Ectodermal cell (in vitro differentiated cells): Measurements from ENCODE around the gene FGF14.
"Not testable (repeated sequence)": the region's sequence is repeated elsewhere in the genome, so short reads cannot be mapped to it uniquely, and the experiment has no call there.

Experiments
- H3K27ac ChIP-seq: 2 replicates; pipeline ENCODE4 v1.7.0; 2013; ENCODE audit warnings: mild to moderate bottlenecking, low read depth, low read length; ENCODE audit not compliant: insufficient read depth, poor library complexity, severe bottlenecking
- H3K27me3 ChIP-seq: 2 replicates; pipeline ENCODE4 v1.7.0; 2013; ENCODE audit warnings: mild to moderate bottlenecking, low read length; ENCODE audit not compliant: insufficient read depth, control insufficient read depth, poor library complexity, severe bottlenecking
- H3K36me3 ChIP-seq: one replicate; pipeline ENCODE4 v1.7.0; 2013; ENCODE audit warnings: low read length; ENCODE audit not compliant: control insufficient read depth, insufficient read depth
- H3K4me1 ChIP-seq: one replicate; pipeline ENCODE4 v1.7.0; 2013; ENCODE audit warnings: low read length; ENCODE audit not compliant: control insufficient read depth, insufficient read depth
- H3K4me3 ChIP-seq: 2 replicates; pipeline ENCODE4 v1.7.0; 2013; ENCODE audit warnings: low read depth, low read length, control low read depth; ENCODE audit not compliant: insufficient read depth
- H3K9me3 ChIP-seq: 2 replicates; pipeline ENCODE4 v1.7.0; 2013; ENCODE audit warnings: mild to moderate bottlenecking, low read length, moderate library complexity; ENCODE audit not compliant: control insufficient read depth
- WGBS, 2 experiments: methylation state at CpG; one replicate each; pipeline ENCODE4 v1.1.7; 2013; ENCODE audit warnings: missing lambda C conversion rate in 2 of 2; 5-methylcytosine and 5-hydroxymethylcytosine counted together

Gene FGF14

DNA sequence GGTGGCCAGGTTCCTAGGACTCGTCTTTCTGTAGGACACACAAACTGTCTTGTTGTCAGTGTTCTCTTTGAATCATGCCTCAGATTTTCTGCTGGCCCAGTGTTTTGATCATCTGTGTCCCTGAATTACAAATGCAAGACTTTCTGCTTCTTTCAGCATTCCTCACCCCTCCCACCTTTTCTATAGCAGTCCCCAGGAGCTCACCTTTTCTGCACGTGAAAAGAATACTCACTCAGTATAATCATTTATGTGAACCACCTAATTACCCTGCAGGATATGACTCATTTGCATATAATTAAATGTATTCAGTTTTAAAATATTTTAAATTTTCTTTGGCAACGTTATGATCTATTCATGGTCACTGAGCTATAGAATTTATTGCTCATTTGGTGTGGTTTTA is 560.1 kb downstream of the FGF14 start:
- H3K27ac ChIP-seq, result no peak overlapping the region
- WGBS, 2 experiments, result 32 to 34% methylated on average over 3 of the region's 3 CpGs
- H3K9me3 ChIP-seq, result no peaks in the 10 kb centered on the region
- H3K4me3 ChIP-seq, result no peak overlapping the region
- peaks cover 3% of the 10 kb centered on the region for H3K4me1 ChIP-seq
- H3K36me3 ChIP-seq, result no peaks in the 10 kb centered on the region
- H3K27me3 ChIP-seq, result no peaks in the 10 kb centered on the region

DNA sequence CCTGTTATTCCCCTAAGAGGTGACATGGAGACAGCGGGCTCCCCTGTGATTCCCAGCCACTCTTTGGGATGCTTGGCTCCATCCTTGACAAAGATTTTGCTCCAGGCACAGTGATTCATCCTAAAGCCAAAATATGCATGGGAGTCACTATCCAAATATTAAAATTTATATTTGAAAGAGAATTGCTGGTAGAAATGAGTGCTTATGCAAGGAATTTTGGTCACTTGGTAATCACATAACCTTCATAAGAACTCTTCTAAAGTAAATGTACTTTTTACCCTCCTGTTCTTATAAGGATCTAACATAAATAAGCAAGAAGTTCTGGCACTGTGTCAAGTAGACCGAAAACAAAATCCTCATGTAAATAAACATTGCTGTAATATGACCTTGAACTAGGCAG is 563.5 kb downstream of the FGF14 start:
- Histone ChIP-seq H3K36me3 (no peaks in the 10 kb centered on the region), H3K27me3 (no peaks in the 10 kb centered on the region), H3K4me3 (no peak overlapping the region), H3K27ac (no peak overlapping the region), H3K9me3 (no peaks in the 10 kb centered on the region), H3K4me1 (no peaks in the 10 kb centered on the region)
- WGBS, 2 experiments, result 77 to 94% methylated on average over 2 of the region's 2 CpGs

DNA sequence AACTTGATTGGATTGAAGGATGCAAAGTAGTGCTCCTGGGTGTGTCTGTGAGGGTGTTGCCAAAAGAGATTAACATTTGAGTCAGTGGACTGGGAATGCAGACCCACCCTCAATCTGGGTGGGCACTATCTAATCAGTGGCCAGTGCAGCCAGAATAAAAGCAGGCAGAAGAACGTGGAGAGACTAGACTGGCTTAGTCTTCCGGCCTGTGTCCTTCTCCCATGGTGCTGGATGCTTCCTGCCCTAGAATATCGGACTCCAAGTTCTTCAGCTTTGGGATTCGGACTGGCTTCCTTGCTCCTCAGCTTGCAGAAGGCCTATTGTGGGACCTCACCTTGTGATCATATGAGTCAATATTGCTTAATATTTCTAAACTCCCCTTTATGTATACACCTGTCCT is 564.1 kb downstream of the FGF14 start:
- H3K4me1 ChIP-seq, H3K4me3 ChIP-seq, H3K27me3 ChIP-seq, H3K27ac ChIP-seq, H3K9me3 ChIP-seq, H3K36me3 ChIP-seq: not testable (repeated sequence)
- 85 to 92% methylated on average over 4 of the region's 4 CpGs for WGBS, 2 experiments

DNA sequence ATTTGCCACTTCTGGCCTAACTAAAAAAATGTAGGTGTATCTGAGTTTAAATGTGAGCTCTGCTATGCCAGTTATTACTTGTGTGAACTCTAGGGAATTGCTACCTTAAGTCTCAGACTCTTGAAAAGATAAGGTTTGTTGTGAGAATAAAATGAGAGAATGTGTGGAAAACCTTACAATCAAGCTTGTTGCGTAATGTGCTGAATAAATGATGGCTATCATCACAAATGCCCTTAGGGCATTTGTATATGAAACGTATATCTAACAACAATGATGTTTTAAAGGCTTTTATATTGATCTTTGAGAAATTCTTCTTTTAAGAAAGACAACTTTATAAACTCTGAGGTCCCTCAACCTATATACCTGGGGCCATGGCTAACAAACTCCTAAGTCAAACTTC is 564.6 kb downstream of the FGF14 start:
- 94 to 100% methylated on average over 1 of the region's 2 CpGs for WGBS, 2 experiments
- Histone ChIP-seq H3K27ac (no peak overlapping the region), H3K4me3 (no peak overlapping the region), H3K27me3 (no peaks in the 10 kb centered on the region), H3K4me1 (no peaks in the 10 kb centered on the region), H3K9me3 (no peaks in the 10 kb centered on the region), H3K36me3 (no peaks in the 10 kb centered on the region)

DNA sequence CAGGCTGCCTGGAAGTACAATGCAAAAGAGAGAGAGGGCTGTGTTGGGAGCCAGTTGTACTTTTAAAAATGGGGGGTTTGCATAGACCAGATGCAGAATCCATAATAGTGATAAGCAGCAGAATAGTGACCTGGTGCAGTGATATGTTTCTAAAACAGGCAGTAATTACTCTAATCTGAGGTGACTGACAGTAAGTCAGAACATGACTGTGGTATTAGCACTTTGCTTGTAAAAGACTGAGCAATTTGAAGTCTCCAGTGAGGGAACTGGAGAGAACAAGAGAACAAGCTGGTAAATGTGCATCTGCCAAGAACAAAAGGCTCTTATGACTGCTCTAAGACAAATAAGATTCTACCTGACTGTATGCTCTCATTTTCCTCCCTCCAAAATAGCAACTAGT is 565.9 kb downstream of the FGF14 start:
- no peaks in the 10 kb centered on the region for H3K27me3 ChIP-seq
- H3K4me1 ChIP-seq, result no peaks in the 10 kb centered on the region
- no peaks in the 10 kb centered on the region for H3K36me3 ChIP-seq
- no peaks in the 10 kb centered on the region for H3K9me3 ChIP-seq
- no peak overlapping the region for H3K27ac ChIP-seq
- H3K4me3 ChIP-seq, result no peak overlapping the region

DNA sequence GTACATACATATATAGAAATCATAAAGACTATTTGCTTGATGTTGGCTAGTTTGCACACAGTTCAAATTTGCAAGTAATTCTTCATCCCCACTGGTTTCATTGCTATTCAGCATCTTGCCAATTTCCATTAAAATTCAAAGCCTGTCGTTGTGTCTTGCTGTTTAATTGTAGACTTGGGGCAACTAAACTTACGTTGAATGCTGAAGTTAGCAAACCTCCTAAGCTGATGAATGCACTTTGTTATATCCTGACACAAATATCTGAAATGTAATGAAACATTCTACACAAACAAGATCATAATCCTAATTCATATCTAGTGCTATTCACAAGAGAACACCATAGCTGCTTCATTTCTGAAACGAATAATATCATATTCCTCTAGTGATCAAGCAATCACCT is 568.2 kb downstream of the FGF14 start:
- 97 to 100% methylated on average over 2 to 3 of the region's 3 CpGs for WGBS, 2 experiments
- Histone ChIP-seq H3K27me3 (no peaks in the 10 kb centered on the region), H3K4me3 (no peak overlapping the region)

DNA sequence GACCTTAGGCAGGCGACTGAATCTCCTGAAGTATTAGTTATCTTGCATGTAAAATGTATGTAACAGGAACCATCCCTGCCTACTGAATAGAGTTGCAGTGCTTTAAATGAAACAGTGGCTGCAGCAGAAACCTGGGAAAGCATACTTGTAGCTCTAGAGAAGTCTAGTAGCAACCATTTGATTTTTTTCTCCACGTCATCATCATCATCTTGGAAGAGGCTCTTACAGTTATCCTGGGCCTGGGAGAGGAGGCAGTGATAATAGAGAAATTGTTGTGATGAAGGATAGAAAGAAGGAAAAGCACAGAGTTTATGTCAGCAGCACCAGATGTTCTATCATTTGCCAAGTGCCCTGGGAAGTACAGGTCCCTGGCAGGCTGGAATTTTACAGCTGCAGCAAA is 571.8 kb downstream of the FGF14 start:
- H3K9me3 ChIP-seq, result no peaks in the 10 kb centered on the region
- no peaks in the 10 kb centered on the region for H3K27me3 ChIP-seq
- no peaks in the 10 kb centered on the region for H3K36me3 ChIP-seq
- no peaks in the 10 kb centered on the region for H3K4me1 ChIP-seq
- H3K27ac ChIP-seq, result no peak overlapping the region
- no peak overlapping the region for H3K4me3 ChIP-seq
- WGBS, 2 experiments, result 92% methylated on average over 2 of the region's 2 CpGs

More for the DNA sequence above, 568.2 kb downstream of the FGF14 start:
- H3K9me3 ChIP-seq, result no peaks in the 10 kb centered on the region
- H3K36me3 ChIP-seq, result no peaks in the 10 kb centered on the region
- no peak overlapping the region for H3K27ac ChIP-seq
- H3K4me1 ChIP-seq, result no peaks in the 10 kb centered on the region

DNA sequence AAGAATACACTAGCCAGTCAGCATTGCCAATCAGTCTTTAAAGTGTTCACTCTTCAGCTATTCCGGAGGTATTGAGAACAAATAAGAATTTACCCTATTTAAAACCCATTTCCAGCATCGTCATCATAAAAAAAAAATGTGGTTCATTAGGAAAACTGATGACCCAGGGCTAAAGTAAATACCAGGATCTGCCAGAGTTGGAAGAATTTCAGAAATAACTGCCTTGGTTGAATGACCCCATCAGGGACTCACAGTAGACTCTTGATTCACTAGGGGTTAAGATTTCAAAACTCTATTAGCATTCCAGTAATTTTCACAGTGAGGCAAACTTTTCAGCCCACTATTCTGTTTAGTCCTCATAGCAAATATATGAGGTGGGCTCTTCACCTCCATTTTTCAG is 572.4 kb downstream of the FGF14 start:
- no peaks in the 10 kb centered on the region for H3K36me3 ChIP-seq
- H3K4me3 ChIP-seq, result no peak overlapping the region
- H3K4me1 ChIP-seq, result no peaks in the 10 kb centered on the region
- H3K27ac ChIP-seq, result no peak overlapping the region
- no peaks in the 10 kb centered on the region for H3K27me3 ChIP-seq
- 88 to 100% methylated on average over 2 of the region's 2 CpGs for WGBS, 2 experiments
- H3K9me3 ChIP-seq, result no peaks in the 10 kb centered on the region

DNA sequence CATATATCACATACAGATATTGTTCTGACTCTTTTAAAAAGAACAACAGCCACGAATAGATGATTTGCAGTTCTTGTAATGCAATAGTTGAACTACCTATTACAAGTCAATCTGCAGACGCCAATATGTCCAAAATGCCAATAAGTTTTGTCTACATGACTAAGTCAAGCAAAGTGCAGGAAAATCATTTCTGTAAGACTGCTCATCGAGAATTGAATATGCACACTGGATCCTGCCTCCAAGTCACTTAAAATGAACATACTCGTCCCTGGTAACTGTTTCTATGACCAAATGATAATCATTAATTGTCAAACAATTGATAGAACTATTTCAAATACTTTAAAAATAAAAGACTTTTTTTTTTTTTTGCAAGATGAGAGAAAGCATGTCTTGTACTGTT is 573.7 kb downstream of the FGF14 start:
- no peaks in the 10 kb centered on the region for H3K36me3 ChIP-seq
- no peaks in the 10 kb centered on the region for H3K27me3 ChIP-seq
- H3K4me3 ChIP-seq, result no peak overlapping the region
- H3K27ac ChIP-seq, result no peak overlapping the region
- no peaks in the 10 kb centered on the region for H3K9me3 ChIP-seq
- H3K4me1 ChIP-seq, result no peaks in the 10 kb centered on the region
- 85 to 90% methylated on average over 4 of the region's 4 CpGs for WGBS, 2 experiments

DNA sequence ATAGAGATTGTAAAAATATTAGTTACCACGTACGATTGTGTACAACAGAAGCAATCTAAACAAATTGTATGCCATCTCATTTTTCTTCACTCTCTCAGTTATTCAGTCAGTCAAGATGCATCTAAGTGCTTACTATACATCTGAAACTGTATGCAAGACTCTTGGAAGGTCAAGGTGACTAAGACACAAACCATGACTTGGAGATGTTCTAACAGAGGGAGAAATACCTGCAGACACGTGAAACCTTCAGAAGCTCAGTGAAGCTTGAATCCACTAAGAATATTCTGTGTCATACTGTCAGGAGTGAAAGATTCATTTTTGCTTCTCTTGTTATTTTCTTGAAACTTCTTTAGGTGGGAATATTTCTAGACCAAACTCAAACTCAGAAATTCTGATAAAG is 584.0 kb downstream of the FGF14 start:
- Histone ChIP-seq H3K4me1 (no peaks in the 10 kb centered on the region), H3K27ac (no peak overlapping the region), H3K4me3 (no peak overlapping the region), H3K27me3 (no peaks in the 10 kb centered on the region), H3K36me3 (no peaks in the 10 kb centered on the region), H3K9me3 (no peaks in the 10 kb centered on the region)
- WGBS, 2 experiments, result 95 to 99% methylated on average over 3 of the region's 3 CpGs

DNA sequence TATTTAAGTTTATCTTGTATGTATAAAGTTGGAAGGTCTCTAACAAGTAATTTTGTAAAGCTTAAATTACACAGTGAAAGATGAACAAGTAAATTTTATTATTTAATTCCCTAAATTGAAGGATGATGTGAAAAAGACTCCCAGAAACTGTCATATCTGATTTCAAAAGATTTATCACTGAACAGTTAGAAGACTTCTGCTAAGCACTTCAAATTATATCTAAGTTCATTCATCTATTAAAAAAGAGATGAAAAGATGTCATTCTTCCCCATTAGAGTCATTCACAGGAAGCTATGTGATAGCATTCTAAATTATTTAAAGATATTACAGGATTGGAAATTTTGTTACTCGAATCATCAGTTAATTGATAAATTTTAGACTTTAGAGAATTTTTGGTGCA is 590.0 kb downstream of the FGF14 start:
- no peak overlapping the region for H3K4me3 ChIP-seq
- H3K9me3 ChIP-seq, result no peaks in the 10 kb centered on the region
- no peak overlapping the region for H3K27ac ChIP-seq
- no peaks in the 10 kb centered on the region for H3K36me3 ChIP-seq
- no peaks in the 10 kb centered on the region for H3K27me3 ChIP-seq
- no peaks in the 10 kb centered on the region for H3K4me1 ChIP-seq
- 77% methylated on average over 1 of the region's 1 CpG; no CpG with 5 or more reads in 1 of the 2 experiments for WGBS, 2 experiments
